HepG2 (cell line): ENCODE data around the gene AFDN. TPM values are rescaled to one million over a fixed set of nuclear protein-coding genes. Genes with fewer than 3 reads are reported as not detected.

Source experiments
- ATAC-seq: fragments of 200-7000 bp; cut with Tn5 transposase; 3 replicates; pipeline ENCODE4 v1.9.1; 2020; ENCODE audit warnings: mild to moderate bottlenecking, moderate library complexity
- BruUV-seq: library from RNA; stranded (reverse); fragments of 400-500 nt; replicated peaks from 2 replicates; lab custom pipeline; 2021; lab: Mats Ljungman, UMichigan
- CTCF ChIA-PET: fragments of 300-600 bp; formaldehyde crosslinking; extraction: SDS; loops from one replicate; lab custom pipeline; 2021; ENCODE audit warnings: low total read pairs, inconsistent platforms, low intra/inter-chr PET ratio; lab: Yijun Ruan, JAX
- POLR2A ChIA-PET: fragments of 350-600 bp; sonication (Branson Sonifier 250); formaldehyde crosslinking; loops from one replicate; lab custom pipeline; 2020; ENCODE audit warnings: antibody characterized with exemption, inconsistent platforms; lab: Yijun Ruan, JAX
- DNase-seq: peaks from one replicate; pipeline ENCODE4 v3.0.0-alpha.2; 2015; ENCODE audit warnings: low spot score
- FAIRE-seq: peaks from 3 replicates; lab custom pipeline; 2011; peaks lifted over from hg19 to GRCh38; lab: Jason Lieb, UNC
- H2AFZ ChIP-seq: one replicate; pipeline ENCODE4 v1.6.1; 2011; ENCODE audit warnings: low read length, inconsistent platforms
- H3K27ac ChIP-seq: fragments of 300-600 bp; 3 replicates; pipeline ENCODE4 v1.8.0; 2011; ENCODE audit warnings: mixed run types, mild to moderate bottlenecking, mixed read lengths, low read length, inconsistent platforms; ENCODE audit not compliant: insufficient read depth; ENCODE audit errors: extremely low read length
- H3K27me3 ChIP-seq, 2 experiments: fragments of 200-600 bp in 1 of 2; 2 replicates in 1 of 2; 3 replicates in 1 of 2; pipeline versions ENCODE4 v1.6.0 to v1.8.0; 2011; ENCODE audit warnings: low read length in 2 of 2, mild to moderate bottlenecking in 2 of 2, moderate library complexity in 2 of 2, inconsistent platforms in 1 of 2; ENCODE audit not compliant: insufficient read depth in 2 of 2, control insufficient read depth in 1 of 2
- H3K36me3 ChIP-seq, 2 experiments: fragments of 200-600 bp in 1 of 2; replicated peaks in 1 of 2; 2 replicates in 1 of 2; 3 replicates in 1 of 2; pipeline versions ENCODE4 v1.5.1 to v1.8.0; 2011; ENCODE audit warnings: low read length in 2 of 2, inconsistent platforms in 1 of 2; ENCODE audit not compliant: insufficient read depth in 2 of 2, control insufficient read depth in 1 of 2
- H3K4me1 ChIP-seq: 2 replicates; pipeline ENCODE4 v1.5.1; 2012; ENCODE audit warnings: low read length, inconsistent platforms; ENCODE audit not compliant: insufficient read depth
- H3K4me2 ChIP-seq: 2 replicates; pipeline ENCODE4 v1.6.0; 2011; ENCODE audit warnings: low read depth, low read length, inconsistent platforms
- H3K4me3 ChIP-seq, 3 experiments: fragments of 200-600 bp in 1 of 3; sonication (generic), shearing (Covaris generic) in 1 of 3; replicated peaks in 1 of 3; 2 replicates each; pipeline ENCODE4 v1.5.1; 2011 to 2016; ENCODE audit warnings: low read length in 3 of 3, inconsistent platforms in 2 of 3, low read depth in 2 of 3, mild to moderate bottlenecking in 2 of 3, control low read depth in 1 of 3, mixed read lengths in 1 of 3; ENCODE audit not compliant: insufficient read depth in 1 of 3
- H3K79me2 ChIP-seq: one replicate; pipeline ENCODE4 v1.6.1; 2011; ENCODE audit warnings: low read length, inconsistent platforms; ENCODE audit not compliant: insufficient read depth
- H3K9ac ChIP-seq: 2 replicates; pipeline ENCODE4 v1.6.0; 2011; ENCODE audit warnings: mild to moderate bottlenecking, low read depth, low read length, inconsistent platforms; ENCODE audit not compliant: insufficient read depth
- H3K9me3 ChIP-seq: 2 replicates; pipeline ENCODE4 v1.5.1; 2012; ENCODE audit warnings: mild to moderate bottlenecking, low read length
- H4K20me1 ChIP-seq: 2 replicates; pipeline ENCODE4 v1.6.0; 2011; ENCODE audit warnings: inconsistent platforms, mild to moderate bottlenecking, low read length, moderate library complexity; ENCODE audit not compliant: insufficient read depth
- HNF4G ChIP-seq, 2 experiments: sonication (generic) in 1 of 2; formaldehyde crosslinking in 1 of 2; IDR thresholded peaks; 2 replicates each; pipeline versions ENCODE4 v1.4.0 to v1.6.1; 2011 to 2020; ENCODE audit warnings: borderline replicate concordance in 2 of 2, low read depth in 2 of 2, mild to moderate bottlenecking in 2 of 2, low read length in 1 of 2, missing genetic modification reagents in 1 of 2, moderate library complexity in 1 of 2
- MNT ChIP-seq: fragments of 450-650 bp; IDR thresholded peaks from 2 replicates; pipeline ENCODE4 v1.6.1; 2016
- ZNF572 ChIP-seq: sonication (generic); formaldehyde crosslinking; IDR thresholded peaks from 2 replicates; pipeline ENCODE4 v1.5.1; 2020; ENCODE audit warnings: mild to moderate bottlenecking, missing genetic modification reagents
- WGBS: methylation state at CpG from one replicate; pipeline ENCODE4 v1.1.6; 2017; ENCODE audit warnings: low lambda C conversion rate; 5-methylcytosine and 5-hydroxymethylcytosine counted together
- in situ Hi-C: cut with HindIII; loops from 2 replicates; pipeline ENCODE4 v1.10.0; 2017; ENCODE audit warnings: low pct_unique_long_range_greater_than_20kb; ENCODE audit not compliant: extremely low pct_ligation_motif_present
- intact Hi-C: fragments of 100-400 bp; cut with micrococcal nuclease; formaldehyde crosslinking; loops from one replicate; pipeline ENCODE4 v1.10.0; 2022; ENCODE audit not compliant: unreplicated experiment
- polyA plus RNA-seq, 8 experiments: library from polyadenylated mRNA; depleted of rRNA in 3 of 8; stranded (reverse) in 7 of 8; unstranded in 1 of 8; fragments of >200 nt; fragmentation: Illumina TruSeq in 4 of 8; extraction: Trizol in 4 of 8; gene quantifications; 2 replicates each; pipeline versions ENCODE4 v1.2.1 to v1.2.3, GENCODE V29; 2011 to 2016; ENCODE audit warnings: low read depth in 4 of 8, missing spikeins in 1 of 8, mixed read lengths in 1 of 8; ENCODE audit not compliant: insufficient read depth in 1 of 8
- total RNA-seq, 5 experiments: library from RNA; depleted of rRNA; stranded (reverse); fragments of >200 nt; fragmentation: Illumina TruSeq; extraction: Trizol; gene quantifications; 2 replicates each; pipeline ENCODE4 v1.2.3, GENCODE V29; 2016; ENCODE audit warnings: low read depth in 1 of 5
- TF ChIP-seq, protein P1 (sequence below): sonication (generic); formaldehyde crosslinking; IDR thresholded peaks from 2 replicates; pipeline ENCODE4 v1.5.1; 2020; ENCODE audit warnings: mild to moderate bottlenecking, missing genetic modification reagents, moderate library complexity

The AFDN gene
- total and polyA plus RNA-seq, 2 of the 13 experiments (the other 11 are each of a cell fraction or from before 2014, with no cell fraction given), result 136 to 151 TPM

DNA sequence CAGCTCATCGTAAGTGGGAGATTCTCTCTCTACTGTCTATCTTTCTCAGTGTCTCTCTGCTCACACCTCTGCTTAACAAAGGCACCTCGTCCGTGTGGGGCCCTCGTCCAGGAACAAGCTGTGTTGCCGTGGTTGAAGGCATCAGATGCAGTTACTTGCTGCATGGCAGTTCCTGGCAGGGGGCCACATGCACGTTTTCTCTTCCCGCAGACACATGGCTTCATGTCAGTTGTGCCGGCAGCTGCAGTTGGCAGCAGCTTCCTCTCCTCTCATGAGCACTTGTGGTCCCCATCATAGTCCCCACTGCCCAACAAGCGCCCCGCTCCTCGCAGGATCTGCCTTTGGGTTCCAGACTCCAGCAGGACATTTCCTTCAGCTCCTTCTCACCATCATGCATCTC is 7.1 kb upstream of the AFDN start:
- no peak for DNase-seq
- ChIA-PET CTCF (no interaction called here), POLR2A (interaction anchor here (1.0 kb wide), 1 partner anchor 58 kb away, joined by 3 read pairs; no protein-coding TSS in a partner anchor)
- Histone ChIP-seq H3K9ac (no peak overlapping the region), H3K4me1 (peaks cover 24% of the 10 kb centered on the region), H3K36me3 (peaks cover 0 to 8% of the 10 kb centered on the region in 2 experiments; a peak in 2 of 5 replicates), H3K4me3 (no peak overlapping the region)
- intact Hi-C loops, result no loop called here
- in situ Hi-C loops, result no loop called here
- TF ChIP-seq HNF4G (IDR thresholded peaks at IDR 0.05; ENCODE audit: borderline replicate concordance, low read depth, low read length) (no peak), HNF4G (CRISPR knock-in tag; IDR thresholded peaks at IDR 0.05; ENCODE audit: borderline replicate concordance, low read depth) (no peak), MNT (peak; percentile 31; the same call in 1 of the 2 replicates), ZNF572 (CRISPR knock-in tag) (no peak)
- TF ChIP-seq, protein P1, sequence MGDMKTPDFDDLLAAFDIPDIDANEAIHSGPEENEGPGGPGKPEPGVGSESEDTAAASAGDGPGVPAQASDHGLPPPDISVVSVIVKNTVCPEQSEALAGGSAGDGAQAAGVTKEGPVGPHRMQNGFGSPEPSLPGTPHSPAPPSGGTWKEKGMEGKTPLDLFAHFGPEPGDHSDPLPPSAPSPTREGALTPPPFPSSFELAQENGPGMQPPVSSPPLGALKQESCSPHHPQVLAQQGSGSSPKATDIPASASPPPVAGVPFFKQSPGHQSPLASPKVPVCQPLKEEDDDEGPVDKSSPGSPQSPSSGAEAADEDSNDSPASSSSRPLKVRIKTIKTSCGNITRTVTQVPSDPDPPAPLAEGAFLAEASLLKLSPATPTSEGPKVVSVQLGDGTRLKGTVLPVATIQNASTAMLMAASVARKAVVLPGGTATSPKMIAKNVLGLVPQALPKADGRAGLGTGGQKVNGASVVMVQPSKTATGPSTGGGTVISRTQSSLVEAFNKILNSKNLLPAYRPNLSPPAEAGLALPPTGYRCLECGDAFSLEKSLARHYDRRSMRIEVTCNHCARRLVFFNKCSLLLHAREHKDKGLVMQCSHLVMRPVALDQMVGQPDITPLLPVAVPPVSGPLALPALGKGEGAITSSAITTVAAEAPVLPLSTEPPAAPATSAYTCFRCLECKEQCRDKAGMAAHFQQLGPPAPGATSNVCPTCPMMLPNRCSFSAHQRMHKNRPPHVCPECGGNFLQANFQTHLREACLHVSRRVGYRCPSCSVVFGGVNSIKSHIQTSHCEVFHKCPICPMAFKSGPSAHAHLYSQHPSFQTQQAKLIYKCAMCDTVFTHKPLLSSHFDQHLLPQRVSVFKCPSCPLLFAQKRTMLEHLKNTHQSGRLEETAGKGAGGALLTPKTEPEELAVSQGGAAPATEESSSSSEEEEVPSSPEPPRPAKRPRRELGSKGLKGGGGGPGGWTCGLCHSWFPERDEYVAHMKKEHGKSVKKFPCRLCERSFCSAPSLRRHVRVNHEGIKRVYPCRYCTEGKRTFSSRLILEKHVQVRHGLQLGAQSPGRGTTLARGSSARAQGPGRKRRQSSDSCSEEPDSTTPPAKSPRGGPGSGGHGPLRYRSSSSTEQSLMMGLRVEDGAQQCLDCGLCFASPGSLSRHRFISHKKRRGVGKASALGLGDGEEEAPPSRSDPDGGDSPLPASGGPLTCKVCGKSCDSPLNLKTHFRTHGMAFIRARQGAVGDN (CRISPR knock-in tag), result peak; percentile 23
- TF ChIP-seq, all 625 proteins: peak for 2
- Histone ChIP-seq H4K20me1 (no peaks in the 10 kb centered on the region), H3K79me2 (no peaks in the 10 kb centered on the region), H2AFZ (no peak overlapping the region), H3K4me2 (no peak overlapping the region), H3K9me3 (no peaks in the 10 kb centered on the region), H3K27ac (no peak overlapping the region), H3K27me3 (no peaks in the 10 kb centered on the region)
- ATAC-seq, result no peak
- 89% methylated on average over 11 of the region's 11 CpGs for WGBS
- BruUV-seq, result no TSS peak
- FAIRE-seq, result no peak
